GM12873 (cell line): Measurements from ENCODE around the gene FAM181B.

Source experiments
- CTCF ChIP-seq: IDR thresholded peaks from 2 replicates; pipeline ENCODE4 v1.5.1; 2012; ENCODE audit warnings: low read depth, mild to moderate bottlenecking, moderate library complexity, low read length, control low read depth; ENCODE audit not compliant: insufficient read depth; ENCODE audit errors: missing control alignments

The FAM181B gene

DNA sequence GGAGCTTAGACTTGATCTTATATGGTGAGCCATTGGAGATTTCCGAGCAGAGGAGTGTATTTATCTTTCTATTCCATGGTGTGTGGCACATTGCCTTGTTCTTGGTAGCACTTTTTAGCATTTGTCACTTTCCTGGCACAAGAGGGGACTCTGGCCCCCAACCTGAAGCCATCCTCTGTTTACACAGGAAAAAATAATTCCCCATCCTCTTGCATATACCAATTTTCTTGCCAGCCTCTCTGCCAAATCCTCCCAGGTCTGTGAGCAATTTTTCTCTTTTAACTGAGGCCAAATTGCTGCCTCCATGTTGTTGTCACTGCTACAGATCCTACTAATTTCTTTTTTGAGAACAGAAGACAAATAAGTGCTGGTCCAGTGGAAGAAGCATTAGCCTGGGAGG lies 20.3 kb upstream of the FAM181B start:
- TF ChIP-seq CTCF, result no peak

- no peak for TF ChIP-seq CTCF
These were observed 19.1 kb upstream of the FAM181B start for GRCh38 chr11:82752801-82753200.

GRCh38 chr11:82750643-82751139 lies 17.0 kb upstream of the FAM181B start:
- no peak for TF ChIP-seq CTCF

- TF ChIP-seq CTCF, result no peak
These were observed 13.8 kb upstream of the FAM181B start for GRCh38 chr11:82747471-82747870.

DNA sequence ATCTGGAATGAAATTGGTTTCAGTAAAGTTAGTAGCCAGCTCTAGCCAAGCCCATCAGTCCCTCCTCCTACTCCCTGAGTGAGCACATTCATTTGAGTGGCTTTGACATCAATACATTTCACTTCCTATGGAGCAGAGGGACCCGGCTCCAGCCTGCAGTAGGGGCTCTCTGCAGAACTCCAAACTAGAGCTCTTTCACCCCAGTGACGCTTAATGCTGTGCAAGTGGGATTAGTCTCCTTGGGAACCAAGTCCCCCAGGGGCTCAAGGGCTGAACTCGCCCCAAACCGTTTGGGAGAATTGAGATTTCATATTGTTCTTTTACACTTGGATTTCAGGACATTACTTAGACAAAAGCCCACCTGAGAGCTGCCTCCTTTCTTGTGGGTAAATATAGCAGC lies 4.4 kb upstream of the FAM181B start:
- TF ChIP-seq CTCF, result no peak

GRCh38 chr11:82734120-82734479 lies 436 bp upstream of the FAM181B start:
- no peak for TF ChIP-seq CTCF

DNA sequence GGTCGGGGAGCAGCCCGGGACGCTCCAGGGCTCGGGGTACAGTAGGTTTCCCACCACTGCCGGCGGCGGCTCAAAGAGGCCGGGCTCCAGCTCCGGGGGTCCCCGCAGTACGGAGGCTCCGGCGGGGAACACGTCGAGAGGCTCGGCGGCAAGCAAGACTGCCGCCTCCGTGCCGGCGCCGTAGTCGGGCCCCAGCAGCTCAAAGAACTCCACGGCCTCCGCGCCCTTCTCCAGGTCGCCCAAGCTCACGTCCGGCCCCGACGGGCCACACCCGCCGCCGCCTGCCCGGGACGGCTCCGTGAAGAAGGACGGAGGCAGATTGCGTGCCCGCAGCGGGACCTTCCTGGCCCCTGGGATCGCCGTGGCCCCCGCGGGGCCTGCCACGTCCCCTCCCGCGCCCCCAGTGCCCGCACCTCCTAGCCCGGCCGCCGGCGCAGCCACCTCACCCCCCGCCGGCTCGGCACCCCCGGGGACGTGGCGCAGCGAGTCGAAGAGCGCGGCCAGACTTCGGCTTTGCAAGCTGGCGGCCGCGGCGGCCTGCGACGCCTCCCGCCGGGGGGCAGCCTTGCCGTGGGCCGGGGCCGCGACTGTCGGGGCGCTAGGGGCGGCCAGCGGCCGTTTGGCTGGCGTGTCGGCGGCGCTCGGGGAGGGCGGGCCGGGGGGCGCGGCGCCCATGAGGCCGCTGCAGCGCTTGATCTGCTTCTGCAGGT lies 775 bp downstream of the FAM181B start:
- no peak for TF ChIP-seq CTCF
